Measurements from ENCODE around the gene NRROS. TPM values are rescaled to one million over a fixed set of nuclear protein-coding genes. Genes with fewer than 3 reads are reported as not detected.
"Not testable (repeated sequence)": the region's sequence is repeated elsewhere in the genome, so short reads cannot be mapped to it uniquely, and the experiment has no call there.

Gene NRROS
- under 1 TPM; 0.77 to 0.92 TPM for polyA plus RNA-seq

DNA sequence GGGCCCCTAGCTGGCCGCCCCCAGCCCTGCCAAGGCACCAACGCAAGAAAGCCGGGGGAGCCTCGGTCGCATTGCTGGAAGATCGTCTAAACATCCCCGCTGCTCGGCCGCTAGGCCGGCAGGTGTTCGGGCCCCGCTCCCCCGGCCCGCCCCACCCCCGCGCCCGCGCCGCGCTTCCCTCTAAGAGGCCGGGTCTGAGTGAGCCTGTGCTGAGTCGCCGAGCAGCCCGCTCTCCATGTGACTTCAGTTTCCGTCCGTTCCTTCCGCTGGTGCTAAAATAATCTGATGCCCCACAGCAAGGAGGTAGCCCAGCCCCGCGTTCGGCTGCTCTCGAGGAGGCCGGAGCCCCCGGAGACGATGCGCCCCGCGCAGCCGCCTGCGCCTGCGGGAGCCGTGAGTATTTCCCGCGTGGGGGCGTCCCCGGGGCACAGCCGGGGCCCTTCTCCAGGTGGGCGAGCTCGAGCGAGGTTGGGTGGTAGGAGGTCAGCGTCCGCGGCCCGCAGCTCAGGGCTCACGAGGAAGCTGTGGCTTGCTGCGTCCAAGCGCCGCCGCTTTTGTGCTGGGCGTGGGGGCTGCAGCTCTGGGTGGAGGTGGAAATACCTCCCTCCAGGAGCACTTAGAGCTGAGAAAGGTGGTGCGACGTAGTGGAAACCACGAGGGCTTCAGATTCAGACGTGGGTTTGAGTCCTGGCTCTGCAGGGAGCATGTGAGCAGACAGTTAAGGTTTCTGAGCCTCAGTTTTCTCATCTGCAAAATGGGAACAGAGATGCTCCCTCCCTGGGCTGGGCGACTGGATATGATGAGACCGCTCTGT is at the start of gene NRROS:
Gene NRROS, plus strand, starts transcription at position 212 of the 814 bp plus-strand sequence. CDS start 14,846 bp downstream, outside the sequence.
- no peaks in the 10 kb centered on the region for H3K36me3 ChIP-seq (ENCODE audit: control insufficient read depth in 2 of 2, insufficient read depth in 2 of 2, low read length in 1 of 2)
- peaks cover 3 to 6% of the 10 kb centered on the region in 2 donors for H3K4me1 ChIP-seq (ENCODE audit: control insufficient read depth in 2 of 2, insufficient read depth in 2 of 2, low read length in 1 of 2)
- no peaks in the 10 kb centered on the region for H3K27me3 ChIP-seq (ENCODE audit: control insufficient read depth in 1 of 2, insufficient read depth in 2 of 2, low read length in 2 of 2)
- peak within 1 kb of the TSS; percentile 40 to 60 for H3K4me3 ChIP-seq (ENCODE audit: low read depth in 1 of 2, low read length in 2 of 2)
- WGBS, 2 donors, result 5 to 6% methylated on average over 64 to 65 of the region's 65 CpGs
- peak within 1 kb of the TSS; percentile 52 for H3K27ac ChIP-seq (ENCODE audit: low read depth in 2 of 2, low read length in 1 of 2)
- H3K9me3 ChIP-seq (ENCODE audit: control insufficient read depth in 2 of 2, insufficient read depth in 1 of 2, low read depth in 1 of 2, low read length in 1 of 2), result no peaks in the 10 kb centered on the region

GRCh38 chr3:196590279-196590678 is 49.2 kb upstream of the NRROS start:
- Histone ChIP-seq H3K27me3 (ENCODE audit: control insufficient read depth in 1 of 2, insufficient read depth in 2 of 2, low read length in 2 of 2) (no peaks in the 10 kb centered on the region), H3K36me3 (ENCODE audit: control insufficient read depth in 2 of 2, insufficient read depth in 2 of 2, low read length in 1 of 2) (no peaks in the 10 kb centered on the region), H3K4me1 (ENCODE audit: control insufficient read depth in 2 of 2, insufficient read depth in 2 of 2, low read length in 1 of 2) (no peaks in the 10 kb centered on the region), H3K27ac (ENCODE audit: low read depth in 2 of 2, low read length in 1 of 2) (no peak overlapping the region), H3K4me3 (ENCODE audit: low read depth in 1 of 2, low read length in 2 of 2) (no peak overlapping the region), H3K9me3 (ENCODE audit: control insufficient read depth in 2 of 2, insufficient read depth in 1 of 2, low read depth in 1 of 2, low read length in 1 of 2) (no peaks in the 10 kb centered on the region)
- 79 to 90% methylated on average over 5 of the region's 5 CpGs for WGBS, 2 donors

- Histone ChIP-seq H3K27ac (ENCODE audit: low read depth in 2 of 2, low read length in 1 of 2) (no peak overlapping the region), H3K9me3 (ENCODE audit: control insufficient read depth in 2 of 2, insufficient read depth in 1 of 2, low read depth in 1 of 2, low read length in 1 of 2) (no peaks in the 10 kb centered on the region), H3K36me3 (ENCODE audit: control insufficient read depth in 2 of 2, insufficient read depth in 2 of 2, low read length in 1 of 2) (no peaks in the 10 kb centered on the region), H3K4me1 (ENCODE audit: control insufficient read depth in 2 of 2, insufficient read depth in 2 of 2, low read length in 1 of 2) (no peaks in the 10 kb centered on the region), H3K27me3 (ENCODE audit: control insufficient read depth in 1 of 2, insufficient read depth in 2 of 2, low read length in 2 of 2) (no peaks in the 10 kb centered on the region), H3K4me3 (ENCODE audit: low read depth in 1 of 2, low read length in 2 of 2) (no peak overlapping the region)
- 44 to 50% methylated on average over 5 of the region's 5 CpGs for WGBS, 2 donors
Measured at GRCh38 chr3:196596355-196596754, 43.1 kb upstream of the NRROS start.

DNA sequence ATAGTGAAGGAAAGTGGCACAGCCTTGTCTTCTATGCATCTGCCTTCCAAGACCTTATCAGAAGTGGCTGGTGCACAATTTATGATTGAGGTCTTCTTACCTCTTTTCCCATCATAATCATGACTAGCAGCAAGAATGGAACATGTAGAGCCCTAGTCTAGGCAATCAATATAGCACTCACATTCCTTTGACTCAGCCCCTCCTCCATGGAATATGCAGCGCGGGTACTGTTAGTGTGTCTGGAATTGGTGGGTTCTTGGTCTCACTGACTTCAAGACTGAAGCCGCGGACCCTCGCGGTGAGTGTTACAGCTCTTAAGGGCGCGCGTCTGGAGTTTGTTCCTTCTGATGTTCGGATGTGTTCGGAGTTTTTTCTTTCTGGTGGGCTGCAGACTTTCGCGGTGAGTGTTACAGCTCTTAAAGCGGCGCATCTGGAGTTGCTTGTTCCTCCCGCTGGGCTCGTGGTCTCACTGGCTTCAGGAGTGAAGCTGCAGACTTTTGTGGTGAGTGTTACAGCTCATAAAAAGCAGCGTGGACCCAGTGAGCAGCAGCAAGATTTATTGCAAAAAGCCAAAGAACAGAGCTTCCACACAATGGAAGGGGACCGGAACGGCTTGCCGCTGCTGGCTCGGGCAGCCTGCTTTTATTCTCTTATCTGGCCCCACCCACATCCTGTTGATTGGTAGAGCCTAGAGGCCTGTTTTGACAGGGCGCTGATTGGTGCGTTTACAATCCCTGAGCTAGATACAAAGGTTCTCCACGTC is 41.3 kb upstream of the NRROS start:
- H3K36me3 ChIP-seq (ENCODE audit: control insufficient read depth in 2 of 2, insufficient read depth in 2 of 2, low read length in 1 of 2); H3K27ac ChIP-seq (ENCODE audit: low read depth in 2 of 2, low read length in 1 of 2); H3K4me3 ChIP-seq (ENCODE audit: low read depth in 1 of 2, low read length in 2 of 2); H3K4me1 ChIP-seq (ENCODE audit: control insufficient read depth in 2 of 2, insufficient read depth in 2 of 2, low read length in 1 of 2); H3K9me3 ChIP-seq (ENCODE audit: control insufficient read depth in 2 of 2, insufficient read depth in 1 of 2, low read depth in 1 of 2, low read length in 1 of 2); H3K27me3 ChIP-seq (ENCODE audit: control insufficient read depth in 1 of 2, insufficient read depth in 2 of 2, low read length in 2 of 2): not testable (repeated sequence)
- 58 to 71% methylated on average over 25 of the region's 25 CpGs for WGBS, 2 donors

DNA sequence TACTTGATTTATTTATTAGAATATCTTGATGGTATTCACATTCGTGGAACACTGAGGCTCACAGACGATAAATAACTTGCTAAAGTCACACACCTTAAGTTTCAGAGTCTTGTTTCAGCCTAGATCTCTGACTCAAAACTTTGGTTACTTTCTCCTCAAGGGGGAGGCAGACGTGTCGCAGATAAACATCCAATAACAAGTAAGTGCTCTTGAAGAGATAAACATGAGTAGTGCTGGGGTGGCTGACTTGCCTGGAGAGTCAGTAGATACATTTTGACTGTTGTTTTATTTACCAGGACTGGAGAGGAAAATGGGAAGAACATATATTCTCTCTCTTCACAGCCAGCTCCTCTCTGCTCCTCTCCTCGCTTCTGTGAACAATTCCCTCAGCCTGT is 39.8 kb upstream of the NRROS start:
- Histone ChIP-seq H3K9me3 (ENCODE audit: control insufficient read depth in 2 of 2, insufficient read depth in 1 of 2, low read depth in 1 of 2, low read length in 1 of 2) (no peaks in the 10 kb centered on the region), H3K4me1 (ENCODE audit: control insufficient read depth in 2 of 2, insufficient read depth in 2 of 2, low read length in 1 of 2) (no peaks in the 10 kb centered on the region), H3K4me3 (ENCODE audit: low read depth in 1 of 2, low read length in 2 of 2) (no peak overlapping the region), H3K27ac (ENCODE audit: low read depth in 2 of 2, low read length in 1 of 2) (no peak overlapping the region), H3K36me3 (ENCODE audit: control insufficient read depth in 2 of 2, insufficient read depth in 2 of 2, low read length in 1 of 2) (no peaks in the 10 kb centered on the region), H3K27me3 (ENCODE audit: control insufficient read depth in 1 of 2, insufficient read depth in 2 of 2, low read length in 2 of 2) (no peaks in the 10 kb centered on the region)
- WGBS, 2 donors, result 67 to 71% methylated on average over 5 of the region's 5 CpGs

- Histone ChIP-seq H3K9me3 (ENCODE audit: control insufficient read depth in 2 of 2, insufficient read depth in 1 of 2, low read depth in 1 of 2, low read length in 1 of 2) (no peaks in the 10 kb centered on the region), H3K27ac (ENCODE audit: low read depth in 2 of 2, low read length in 1 of 2) (no peak overlapping the region), H3K4me3 (ENCODE audit: low read depth in 1 of 2, low read length in 2 of 2) (no peak overlapping the region), H3K27me3 (ENCODE audit: control insufficient read depth in 1 of 2, insufficient read depth in 2 of 2, low read length in 2 of 2) (no peaks in the 10 kb centered on the region), H3K4me1 (ENCODE audit: control insufficient read depth in 2 of 2, insufficient read depth in 2 of 2, low read length in 1 of 2) (no peaks in the 10 kb centered on the region), H3K36me3 (ENCODE audit: control insufficient read depth in 2 of 2, insufficient read depth in 2 of 2, low read length in 1 of 2) (no peaks in the 10 kb centered on the region)
- WGBS, 2 donors, result 91 to 93% methylated on average over 7 of the region's 7 CpGs
Measured at GRCh38 chr3:196600359-196600758, 39.1 kb upstream of the NRROS start.

- Histone ChIP-seq H3K4me3 (ENCODE audit: low read depth in 1 of 2, low read length in 2 of 2) (no peak overlapping the region), H3K27ac (ENCODE audit: low read depth in 2 of 2, low read length in 1 of 2) (no peak overlapping the region), H3K4me1 (ENCODE audit: control insufficient read depth in 2 of 2, insufficient read depth in 2 of 2, low read length in 1 of 2) (no peaks in the 10 kb centered on the region), H3K36me3 (ENCODE audit: control insufficient read depth in 2 of 2, insufficient read depth in 2 of 2, low read length in 1 of 2) (no peaks in the 10 kb centered on the region), H3K27me3 (ENCODE audit: control insufficient read depth in 1 of 2, insufficient read depth in 2 of 2, low read length in 2 of 2) (no peaks in the 10 kb centered on the region), H3K9me3 (ENCODE audit: control insufficient read depth in 2 of 2, insufficient read depth in 1 of 2, low read depth in 1 of 2, low read length in 1 of 2) (no peaks in the 10 kb centered on the region)
- 93 to 94% methylated on average over 6 of the region's 6 CpGs for WGBS, 2 donors
Measured at GRCh38 chr3:196602673-196603072, 36.8 kb upstream of the NRROS start.

DNA sequence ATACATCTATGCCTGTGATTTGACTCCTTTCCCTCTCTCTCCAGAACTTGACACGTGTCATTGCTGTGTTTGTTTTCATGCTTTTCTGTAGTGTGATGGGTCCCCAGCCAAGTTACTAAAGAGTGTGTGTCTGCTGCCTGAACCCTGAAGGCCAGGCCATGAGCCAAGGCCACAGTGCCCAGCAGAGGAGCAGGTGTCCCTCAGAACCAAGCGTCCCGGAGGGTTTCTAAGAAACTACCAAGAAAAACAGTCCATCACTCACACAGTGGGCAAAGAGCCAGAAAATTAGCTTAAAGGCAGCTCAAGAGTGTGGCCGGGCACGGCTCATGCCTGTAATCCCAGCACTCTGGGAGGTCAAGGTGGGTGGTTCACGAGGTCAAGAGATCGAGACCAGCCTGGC is 35.8 kb upstream of the NRROS start:
- no peaks in the 10 kb centered on the region for H3K27me3 ChIP-seq (ENCODE audit: control insufficient read depth in 1 of 2, insufficient read depth in 2 of 2, low read length in 2 of 2)
- H3K9me3 ChIP-seq (ENCODE audit: control insufficient read depth in 2 of 2, insufficient read depth in 1 of 2, low read depth in 1 of 2, low read length in 1 of 2), result no peaks in the 10 kb centered on the region
- no peaks in the 10 kb centered on the region for H3K4me1 ChIP-seq (ENCODE audit: control insufficient read depth in 2 of 2, insufficient read depth in 2 of 2, low read length in 1 of 2)
- H3K36me3 ChIP-seq (ENCODE audit: control insufficient read depth in 2 of 2, insufficient read depth in 2 of 2, low read length in 1 of 2), result no peaks in the 10 kb centered on the region
- H3K4me3 ChIP-seq (ENCODE audit: low read depth in 1 of 2, low read length in 2 of 2), result no peak overlapping the region
- H3K27ac ChIP-seq (ENCODE audit: low read depth in 2 of 2, low read length in 1 of 2), result no peak overlapping the region
- 52 to 55% methylated on average over 7 of the region's 7 CpGs for WGBS, 2 donors

DNA sequence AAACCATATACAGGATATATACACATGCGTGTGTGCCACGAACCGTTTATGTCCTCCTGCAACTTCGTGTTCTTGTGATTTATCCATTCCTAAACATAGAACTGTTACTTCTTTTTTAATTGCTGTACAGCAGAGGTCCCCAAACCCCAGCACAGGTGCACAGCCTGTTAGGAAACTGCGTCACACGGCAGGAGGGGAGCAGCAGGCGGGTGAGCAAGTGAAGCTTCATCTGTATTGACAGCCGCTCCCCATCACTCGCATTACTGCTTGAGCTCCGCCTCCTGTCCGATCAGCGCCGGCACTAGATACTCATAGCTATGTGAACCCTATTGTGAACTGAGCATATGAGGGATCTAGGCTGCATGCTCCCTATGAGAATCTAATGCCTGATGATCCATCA is 34.9 kb upstream of the NRROS start:
- 43 to 47% methylated on average over 13 of the region's 13 CpGs for WGBS, 2 donors
- H3K27ac ChIP-seq (ENCODE audit: low read depth in 2 of 2, low read length in 1 of 2), result no peak overlapping the region
- H3K4me3 ChIP-seq (ENCODE audit: low read depth in 1 of 2, low read length in 2 of 2), result no peak overlapping the region
- no peaks in the 10 kb centered on the region for H3K9me3 ChIP-seq (ENCODE audit: control insufficient read depth in 2 of 2, insufficient read depth in 1 of 2, low read depth in 1 of 2, low read length in 1 of 2)
- H3K36me3 ChIP-seq (ENCODE audit: control insufficient read depth in 2 of 2, insufficient read depth in 2 of 2, low read length in 1 of 2), result no peaks in the 10 kb centered on the region
- H3K4me1 ChIP-seq (ENCODE audit: control insufficient read depth in 2 of 2, insufficient read depth in 2 of 2, low read length in 1 of 2), result no peaks in the 10 kb centered on the region
- no peaks in the 10 kb centered on the region for H3K27me3 ChIP-seq (ENCODE audit: control insufficient read depth in 1 of 2, insufficient read depth in 2 of 2, low read length in 2 of 2)

Data from esophagus (tissue), 2 donors.